Measurements from ENCODE around the gene TMSB4X.

Gene TMSB4X

GRCh38 chrX:12966151-12966550 is 8.8 kb upstream of the TMSB4X start:
- WGBS (ENCODE audit: insufficient coverage, insufficient read length): no CpG with 5 or more reads among the region's 1 CpG
- Histone ChIP-seq H3K4me1 (ENCODE audit: control insufficient read depth, insufficient read depth, low read length) (no peaks in the 10 kb centered on the region), H3K27me3 (ENCODE audit: control insufficient read depth, insufficient read depth, low read length) (no peaks in the 10 kb centered on the region), H3K36me3 (ENCODE audit: control insufficient read depth, insufficient read depth, low read length) (no peaks in the 10 kb centered on the region), H3K9me3 (ENCODE audit: control insufficient read depth, insufficient read depth, low read length) (no peaks in the 10 kb centered on the region), H3K27ac (ENCODE audit: low read length) (no peak overlapping the region), H3K4me3 (ENCODE audit: low read length) (no peak overlapping the region)
- no peak for DNase-seq (ENCODE audit: low read depth, low spot score)

GRCh38 chrX:12967711-12968465 is 7.0 kb upstream of the TMSB4X start:
- WGBS (ENCODE audit: insufficient coverage, insufficient read length): no CpG with 5 or more reads among the region's 15 CpGs
- Histone ChIP-seq H3K4me1 (ENCODE audit: control insufficient read depth, insufficient read depth, low read length) (no peaks in the 10 kb centered on the region), H3K27me3 (ENCODE audit: control insufficient read depth, insufficient read depth, low read length) (no peaks in the 10 kb centered on the region), H3K4me3 (ENCODE audit: low read length) (no peak overlapping the region), H3K27ac (ENCODE audit: low read length) (no peak overlapping the region), H3K9me3 (ENCODE audit: control insufficient read depth, insufficient read depth, low read length) (no peaks in the 10 kb centered on the region), H3K36me3 (ENCODE audit: control insufficient read depth, insufficient read depth, low read length) (no peaks in the 10 kb centered on the region)
- DNase-seq (ENCODE audit: low read depth, low spot score): no peak

- no peak overlapping the region for H3K4me3 ChIP-seq (ENCODE audit: low read length)
- no peaks in the 10 kb centered on the region for H3K27me3 ChIP-seq (ENCODE audit: control insufficient read depth, insufficient read depth, low read length)
- H3K4me1 ChIP-seq (ENCODE audit: control insufficient read depth, insufficient read depth, low read length): no peaks in the 10 kb centered on the region
- no peak for DNase-seq (ENCODE audit: low read depth, low spot score)
- no peaks in the 10 kb centered on the region for H3K36me3 ChIP-seq (ENCODE audit: control insufficient read depth, insufficient read depth, low read length)
- H3K27ac ChIP-seq (ENCODE audit: low read length): no peak overlapping the region
- WGBS (ENCODE audit: insufficient coverage, insufficient read length): no CpG with 5 or more reads among the region's 11 CpGs
- no peaks in the 10 kb centered on the region for H3K9me3 ChIP-seq (ENCODE audit: control insufficient read depth, insufficient read depth, low read length)
Measured at GRCh38 chrX:12970691-12971202, 4.2 kb upstream of the TMSB4X start.

GRCh38 chrX:12971282-12972003 is 3.5 kb upstream of the TMSB4X start:
- Histone ChIP-seq H3K4me1 (ENCODE audit: control insufficient read depth, insufficient read depth, low read length) (no peaks in the 10 kb centered on the region), H3K36me3 (ENCODE audit: control insufficient read depth, insufficient read depth, low read length) (no peaks in the 10 kb centered on the region), H3K4me3 (ENCODE audit: low read length) (no peak overlapping the region), H3K27ac (ENCODE audit: low read length) (no peak overlapping the region), H3K9me3 (ENCODE audit: control insufficient read depth, insufficient read depth, low read length) (no peaks in the 10 kb centered on the region), H3K27me3 (ENCODE audit: control insufficient read depth, insufficient read depth, low read length) (no peaks in the 10 kb centered on the region)
- no peak for DNase-seq (ENCODE audit: low read depth, low spot score)
- WGBS (ENCODE audit: insufficient coverage, insufficient read length): no CpG with 5 or more reads among the region's 12 CpGs

- Histone ChIP-seq H3K9me3 (ENCODE audit: control insufficient read depth, insufficient read depth, low read length) (no peaks in the 10 kb centered on the region), H3K36me3 (ENCODE audit: control insufficient read depth, insufficient read depth, low read length) (no peaks in the 10 kb centered on the region), H3K4me1 (ENCODE audit: control insufficient read depth, insufficient read depth, low read length) (no peaks in the 10 kb centered on the region), H3K4me3 (ENCODE audit: low read length) (no peak overlapping the region), H3K27me3 (ENCODE audit: control insufficient read depth, insufficient read depth, low read length) (no peaks in the 10 kb centered on the region), H3K27ac (ENCODE audit: low read length) (no peak overlapping the region)
- no peak for DNase-seq (ENCODE audit: low read depth, low spot score)
- no CpG with 5 or more reads among the region's 6 CpGs for WGBS (ENCODE audit: insufficient coverage, insufficient read length)
Measured at GRCh38 chrX:12972243-12972642, 2.7 kb upstream of the TMSB4X start.

- 100% methylated on average over 1 of the region's 12 CpGs for WGBS (ENCODE audit: insufficient coverage, insufficient read length)
- no peaks in the 10 kb centered on the region for H3K4me1 ChIP-seq (ENCODE audit: control insufficient read depth, insufficient read depth, low read length)
- H3K4me3 ChIP-seq (ENCODE audit: low read length): no peak overlapping the region
- H3K9me3 ChIP-seq (ENCODE audit: control insufficient read depth, insufficient read depth, low read length): no peaks in the 10 kb centered on the region
- H3K27ac ChIP-seq (ENCODE audit: low read length): no peak overlapping the region
- no peak for DNase-seq (ENCODE audit: low read depth, low spot score)
- H3K36me3 ChIP-seq (ENCODE audit: control insufficient read depth, insufficient read depth, low read length): no peaks in the 10 kb centered on the region
- H3K27me3 ChIP-seq (ENCODE audit: control insufficient read depth, insufficient read depth, low read length): no peaks in the 10 kb centered on the region
Measured at GRCh38 chrX:12972878-12973560, 1.9 kb upstream of the TMSB4X start.

GRCh38 chrX:12973561-12974304 is 1.2 kb upstream of the TMSB4X start:
- DNase-seq (ENCODE audit: low read depth, low spot score): no peak
- no peaks in the 10 kb centered on the region for H3K4me1 ChIP-seq (ENCODE audit: control insufficient read depth, insufficient read depth, low read length)
- H3K36me3 ChIP-seq (ENCODE audit: control insufficient read depth, insufficient read depth, low read length): no peaks in the 10 kb centered on the region
- no peak overlapping the region for H3K4me3 ChIP-seq (ENCODE audit: low read length)
- H3K27ac ChIP-seq (ENCODE audit: low read length): no peak overlapping the region
- no peaks in the 10 kb centered on the region for H3K27me3 ChIP-seq (ENCODE audit: control insufficient read depth, insufficient read depth, low read length)
- WGBS (ENCODE audit: insufficient coverage, insufficient read length): no CpG with 5 or more reads among the region's 19 CpGs
- H3K9me3 ChIP-seq (ENCODE audit: control insufficient read depth, insufficient read depth, low read length): no peaks in the 10 kb centered on the region

GRCh38 chrX:12974305-12974795 is 560 bp upstream of the TMSB4X start:
- no peaks in the 10 kb centered on the region for H3K36me3 ChIP-seq (ENCODE audit: control insufficient read depth, insufficient read depth, low read length)
- H3K4me1 ChIP-seq (ENCODE audit: control insufficient read depth, insufficient read depth, low read length): no peaks in the 10 kb centered on the region
- peak overlapping the region; percentile 93; the same call in 1 of the 2 replicates for H3K4me3 ChIP-seq (ENCODE audit: low read length)
- H3K9me3 ChIP-seq (ENCODE audit: control insufficient read depth, insufficient read depth, low read length): no peaks in the 10 kb centered on the region
- H3K27me3 ChIP-seq (ENCODE audit: control insufficient read depth, insufficient read depth, low read length): no peaks in the 10 kb centered on the region
- H3K27ac ChIP-seq (ENCODE audit: low read length): no peak overlapping the region
- DNase-seq (ENCODE audit: low read depth, low spot score): no peak
- no CpG with 5 or more reads among the region's 13 CpGs for WGBS (ENCODE audit: insufficient coverage, insufficient read length)

GRCh38 chrX:12975670-12975965 is 708 bp downstream of the TMSB4X start:
- no peak for DNase-seq (ENCODE audit: low read depth, low spot score)
- Histone ChIP-seq H3K4me1 (ENCODE audit: control insufficient read depth, insufficient read depth, low read length) (no peaks in the 10 kb centered on the region), H3K9me3 (ENCODE audit: control insufficient read depth, insufficient read depth, low read length) (no peaks in the 10 kb centered on the region), H3K36me3 (ENCODE audit: control insufficient read depth, insufficient read depth, low read length) (no peaks in the 10 kb centered on the region), H3K27me3 (ENCODE audit: control insufficient read depth, insufficient read depth, low read length) (no peaks in the 10 kb centered on the region), H3K27ac (ENCODE audit: low read length) (no peak overlapping the region), H3K4me3 (ENCODE audit: low read length) (peak overlapping the region; percentile 93)
- WGBS (ENCODE audit: insufficient coverage, insufficient read length): no CpG with 5 or more reads among the region's 26 CpGs

- no peaks in the 10 kb centered on the region for H3K27me3 ChIP-seq (ENCODE audit: control insufficient read depth, insufficient read depth, low read length)
Measured at GRCh38 chrX:12975991-12976558, 1.2 kb downstream of the TMSB4X start.

More at GRCh38 chrX:12975991-12976558, 1.2 kb downstream of the TMSB4X start:
- H3K27ac ChIP-seq (ENCODE audit: low read length): no peak overlapping the region
- DNase-seq (ENCODE audit: low read depth, low spot score): no peak
- H3K4me3 ChIP-seq (ENCODE audit: low read length): peak overlapping the region; percentile 93; the same call in 1 of the 2 replicates
- H3K9me3 ChIP-seq (ENCODE audit: control insufficient read depth, insufficient read depth, low read length): no peaks in the 10 kb centered on the region
- H3K36me3 ChIP-seq (ENCODE audit: control insufficient read depth, insufficient read depth, low read length): no peaks in the 10 kb centered on the region
- no CpG with 5 or more reads among the region's 34 CpGs for WGBS (ENCODE audit: insufficient coverage, insufficient read length)
- H3K4me1 ChIP-seq (ENCODE audit: control insufficient read depth, insufficient read depth, low read length): no peaks in the 10 kb centered on the region
